ENCODE data around the gene NXNL1.
"Not testable (repeated sequence)": the region's sequence is repeated elsewhere in the genome, so short reads cannot be mapped to it uniquely, and the experiment has no call there.

The NXNL1 gene

DNA sequence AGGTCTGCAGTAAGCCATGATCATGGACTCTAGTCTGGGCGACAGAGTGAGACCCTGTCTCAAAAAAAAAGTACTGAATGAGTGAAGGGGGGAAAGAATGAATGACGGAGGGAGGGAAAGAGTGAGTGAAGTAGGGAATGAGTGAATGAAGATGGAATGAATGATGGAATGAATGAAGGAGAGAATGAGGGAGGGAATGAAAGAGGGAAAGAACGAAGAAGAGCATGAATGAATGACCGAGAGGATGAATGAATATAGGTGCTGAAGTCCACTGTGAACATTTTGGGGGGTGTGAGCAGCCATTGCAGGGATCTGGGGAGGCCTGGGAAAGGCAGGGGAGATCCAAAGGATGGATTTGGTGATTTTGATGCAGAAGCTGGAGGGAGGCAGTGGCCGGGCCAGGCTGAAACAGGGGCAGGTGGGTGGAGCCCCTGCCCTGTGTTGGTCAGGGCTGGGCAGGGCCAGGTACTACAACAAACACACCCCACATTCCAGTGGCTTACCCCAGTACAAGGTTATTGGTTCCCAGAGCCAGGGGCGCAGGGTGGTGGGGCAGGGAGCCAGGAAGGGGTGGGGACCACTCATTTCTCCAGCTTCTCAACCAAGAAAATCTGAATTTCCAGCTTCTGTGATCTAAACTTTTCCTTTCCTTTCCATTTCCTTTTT, 23.9 kb upstream of the NXNL1 start:
- no peak for DNase-seq

DNA sequence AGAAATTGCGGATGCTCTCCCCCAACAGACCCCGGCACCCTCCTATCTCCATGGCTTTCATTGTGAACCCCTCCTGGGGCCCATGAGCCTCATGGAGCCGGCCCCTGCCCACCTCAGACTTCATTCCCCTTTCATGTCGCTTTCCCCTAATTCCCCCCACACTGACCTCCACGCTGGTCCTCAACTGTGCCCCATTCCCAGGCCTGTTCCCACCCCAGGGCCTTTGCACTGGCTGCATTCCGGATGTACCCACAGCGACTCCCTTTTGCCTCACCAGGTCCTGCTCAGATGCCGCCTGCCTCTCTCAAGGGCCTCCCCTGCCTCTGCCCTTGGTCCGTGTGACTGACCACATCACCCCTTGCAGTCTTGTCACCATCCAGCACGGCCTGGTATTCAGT, 22.9 kb upstream of the NXNL1 start:
- DNase-seq: no peak

DNA sequence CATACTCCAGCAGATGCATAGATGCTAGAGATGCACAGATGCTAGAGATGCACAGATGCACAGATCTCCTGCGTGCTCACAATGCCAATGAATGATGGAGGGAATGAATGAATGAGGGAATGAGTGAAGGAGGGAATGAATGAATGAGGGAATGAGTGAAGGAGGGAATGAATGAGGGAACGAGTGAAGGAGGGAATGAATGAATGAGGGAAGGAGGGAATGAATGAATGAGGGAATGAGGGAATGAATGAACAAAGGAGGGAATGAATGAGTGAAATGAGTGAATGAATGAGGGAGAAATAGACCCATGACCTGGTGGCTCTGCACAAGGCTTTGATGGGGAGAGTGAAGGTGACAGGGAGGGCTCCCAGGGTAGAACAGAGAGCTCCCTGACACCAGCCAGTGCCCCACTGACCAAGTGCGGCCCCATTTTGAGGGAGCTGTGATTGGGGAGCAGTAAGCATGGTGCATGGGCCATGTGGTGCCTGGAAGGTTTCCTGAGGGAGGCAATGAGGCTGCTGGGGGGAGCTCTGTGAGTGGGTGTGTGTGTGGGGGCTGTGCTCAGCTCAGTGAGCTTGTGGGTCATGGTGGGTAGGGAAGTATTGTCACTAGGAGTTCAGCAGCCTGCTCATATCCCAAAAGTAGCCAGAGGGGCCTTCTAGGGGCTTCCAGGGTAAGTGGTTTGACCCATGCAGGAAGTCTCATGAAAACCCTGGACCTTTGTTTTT, 22.3 kb upstream of the NXNL1 start:
- DNase-seq: no peak

DNA sequence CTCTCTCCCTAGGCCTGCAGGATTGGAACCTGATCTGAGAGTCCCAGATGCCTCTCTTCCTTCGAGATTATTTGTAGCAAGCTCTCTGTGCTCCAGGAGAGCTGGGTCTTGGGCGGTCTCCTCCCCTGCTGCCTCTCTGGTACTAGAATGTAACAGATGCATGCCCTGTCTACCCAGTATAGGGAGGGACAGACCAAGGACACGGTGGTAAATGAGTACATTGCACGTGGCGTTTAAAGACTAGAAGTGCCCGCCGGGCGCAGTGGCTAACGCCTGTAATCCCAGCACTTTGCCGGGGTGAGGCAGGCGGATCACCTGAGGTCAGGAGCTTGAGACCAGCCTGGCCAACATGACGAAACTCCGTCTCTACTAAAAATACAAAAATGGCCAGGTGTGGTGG, 21.3 kb upstream of the NXNL1 start:
- DNase-seq: no peak

DNA sequence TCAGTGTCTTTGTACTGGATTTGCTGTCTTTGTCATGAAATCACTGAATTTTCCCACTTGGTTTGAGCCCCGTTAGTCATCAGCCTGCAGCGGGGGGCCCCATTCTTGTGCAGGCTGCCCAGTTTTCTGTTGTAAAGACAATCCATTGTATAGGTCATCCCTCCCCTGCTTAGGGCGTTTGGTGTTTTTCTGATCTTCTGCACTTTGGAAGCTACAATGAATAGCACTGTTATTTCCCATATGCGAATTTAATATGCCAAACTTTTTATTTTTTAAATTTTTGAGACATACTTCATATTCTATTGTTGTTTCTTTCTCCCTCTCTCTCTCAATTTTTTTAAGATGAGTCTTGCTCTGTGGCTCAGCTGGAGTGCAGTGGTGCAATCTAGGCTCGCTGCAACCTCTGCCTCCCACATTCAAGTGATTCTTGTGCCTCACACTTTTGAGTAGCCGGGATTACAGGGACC, 18.6 kb upstream of the NXNL1 start:
- DNase-seq: no peak

DNA sequence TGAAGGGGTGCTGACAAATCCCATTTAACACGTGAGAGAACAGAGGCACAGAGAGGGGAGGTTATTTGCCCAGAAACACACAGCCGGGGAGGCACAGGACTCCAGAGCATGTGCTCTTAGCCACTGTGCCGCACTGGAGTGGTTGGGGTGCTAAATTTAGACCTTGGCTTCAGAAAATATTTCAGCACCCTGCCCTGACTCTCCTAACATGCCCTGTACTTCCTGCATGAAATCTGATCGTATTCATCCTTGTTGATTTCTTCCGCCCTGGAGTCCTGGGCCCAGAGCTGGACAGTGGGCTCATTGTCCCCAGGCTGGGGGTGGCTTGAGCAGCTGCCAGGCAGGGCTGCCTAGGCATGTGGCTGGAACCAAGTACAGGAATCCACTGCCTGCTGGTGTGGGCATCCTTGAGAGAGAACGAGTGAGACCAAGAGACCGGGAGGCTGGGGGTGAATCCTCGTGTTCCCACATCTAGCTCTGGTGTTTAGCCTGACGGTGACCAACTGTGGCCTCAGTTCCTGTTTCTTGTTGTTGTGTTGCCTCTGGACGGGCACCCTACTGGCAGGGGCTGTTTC, 14.9 kb upstream of the NXNL1 start:
- DNase-seq: no peak

DNA sequence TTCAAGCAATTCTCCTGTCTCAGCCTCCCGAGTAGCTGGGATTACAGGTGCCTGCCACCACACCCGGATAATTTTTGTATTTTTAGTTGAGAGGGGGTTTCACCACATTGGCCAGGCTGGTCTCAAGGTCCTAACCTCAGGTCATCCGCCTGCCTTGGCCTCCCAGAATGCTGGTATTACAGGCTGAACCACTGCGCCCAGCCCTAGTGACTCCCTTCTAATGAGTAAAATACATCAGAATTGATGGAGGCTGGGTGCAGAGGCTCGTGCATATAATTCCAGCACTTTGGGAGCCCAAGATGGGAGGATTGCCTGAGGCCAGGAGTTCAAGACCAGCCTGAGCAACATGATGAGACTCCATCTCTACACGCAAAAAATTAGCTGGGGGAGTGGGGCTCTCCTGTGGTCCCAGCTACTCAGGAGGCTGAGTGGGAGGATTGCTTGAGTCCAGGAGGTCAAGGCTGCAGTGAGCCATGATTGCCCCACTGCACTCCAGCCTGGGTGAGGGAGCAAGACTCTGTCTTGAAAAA, 14.3 kb upstream of the NXNL1 start:
- not testable (repeated sequence) for DNase-seq

DNA sequence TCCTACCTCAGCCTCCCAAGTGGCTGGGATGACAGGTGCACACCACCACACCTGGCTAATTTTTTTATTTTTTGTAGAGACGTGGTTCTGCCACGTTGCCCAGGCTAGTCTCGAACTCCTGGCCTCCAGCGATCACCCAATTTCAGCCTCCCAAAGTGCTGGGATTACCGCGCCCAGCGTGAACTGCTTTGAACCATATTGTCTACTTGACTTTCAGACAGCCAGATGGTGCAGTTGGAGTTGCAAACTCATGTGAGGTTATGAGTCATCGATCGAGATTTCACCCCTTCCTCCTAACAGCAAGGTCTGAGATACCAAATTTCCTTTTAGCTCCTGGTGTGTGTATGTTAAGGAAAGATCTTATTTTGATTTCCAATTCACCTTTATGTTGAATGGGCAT, 12.3 kb upstream of the NXNL1 start:
- DNase-seq: peak; percentile 51

DNA sequence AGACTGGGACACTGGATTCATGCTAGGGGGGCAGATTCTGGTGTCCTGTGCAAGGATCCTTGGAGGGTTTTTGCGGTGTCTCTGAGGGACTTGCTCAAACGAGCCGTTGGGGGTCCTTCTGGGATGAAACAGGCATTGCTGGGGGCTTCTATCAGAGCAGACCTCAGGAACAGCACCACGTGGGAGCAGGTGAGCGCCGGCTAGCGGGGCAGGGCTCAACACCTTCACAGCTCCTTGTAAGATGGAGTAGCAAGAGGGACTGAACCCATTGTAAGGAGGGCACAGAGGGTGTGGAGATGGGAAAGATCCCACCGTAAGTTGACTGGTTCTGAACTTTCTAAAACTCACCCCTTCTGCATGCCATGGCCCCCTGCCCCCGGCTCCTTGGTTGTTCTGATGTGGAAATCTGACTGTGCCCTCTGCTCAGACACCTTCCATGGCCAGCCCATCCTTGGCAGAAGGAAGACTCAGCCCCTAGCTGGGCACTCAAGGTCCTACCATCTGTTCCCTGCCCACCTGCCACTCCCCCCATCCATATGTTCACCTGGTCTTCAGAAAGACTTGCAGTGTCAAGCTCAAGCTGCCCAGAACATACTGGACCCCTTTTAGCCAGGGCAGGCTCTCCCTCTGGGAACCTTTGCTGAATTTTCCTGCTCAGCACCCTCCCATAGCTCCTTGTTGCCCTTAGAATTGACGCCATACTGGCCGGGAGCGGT, 10.8 kb upstream of the NXNL1 start:
- no peak for DNase-seq

DNA sequence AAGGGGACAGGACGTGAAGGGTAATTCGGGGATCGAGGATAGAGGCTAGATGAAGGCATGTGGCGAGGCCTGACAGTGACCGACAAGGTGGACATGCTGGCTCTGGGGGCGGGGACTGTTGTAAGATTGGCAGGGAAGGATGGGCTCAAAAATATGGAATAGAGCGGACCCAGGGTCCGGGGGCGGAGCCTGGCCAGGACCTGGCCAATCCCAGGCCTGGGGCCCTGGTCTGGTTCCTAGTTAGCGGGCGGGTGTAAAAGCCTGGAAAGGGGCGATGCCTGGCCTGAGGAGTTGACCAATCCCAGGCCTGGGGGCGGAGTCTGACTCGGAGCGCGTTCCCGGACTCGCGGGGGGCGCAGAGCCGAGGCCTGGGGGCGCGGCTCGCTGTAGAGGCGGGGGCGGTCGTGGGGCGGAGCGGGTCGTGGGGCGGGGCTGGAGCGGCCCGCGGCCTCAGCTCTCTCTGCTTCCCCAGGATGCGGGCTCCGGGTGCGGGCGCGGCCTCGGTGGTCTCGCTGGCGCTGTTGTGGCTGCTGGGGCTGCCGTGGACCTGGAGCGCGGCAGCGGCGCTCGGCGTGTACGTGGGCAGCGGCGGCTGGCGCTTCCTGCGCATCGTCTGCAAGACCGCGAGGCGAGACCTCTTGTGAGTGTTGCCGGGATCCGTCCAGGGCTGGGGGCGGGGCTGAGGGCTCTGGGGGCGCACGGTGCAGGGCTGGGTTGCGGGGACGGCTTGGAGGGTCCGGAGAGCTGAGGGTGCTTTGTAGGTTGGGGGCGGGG, 9.5 kb upstream of the NXNL1 start, which contains the start of gene SLC27A1:
SLC27A1 (plus strand) TSS at position 457 of the 774 bp plus-strand sequence; CDS start at position 474, 17 bp downstream.
- peak; percentile 98 for DNase-seq

DNA sequence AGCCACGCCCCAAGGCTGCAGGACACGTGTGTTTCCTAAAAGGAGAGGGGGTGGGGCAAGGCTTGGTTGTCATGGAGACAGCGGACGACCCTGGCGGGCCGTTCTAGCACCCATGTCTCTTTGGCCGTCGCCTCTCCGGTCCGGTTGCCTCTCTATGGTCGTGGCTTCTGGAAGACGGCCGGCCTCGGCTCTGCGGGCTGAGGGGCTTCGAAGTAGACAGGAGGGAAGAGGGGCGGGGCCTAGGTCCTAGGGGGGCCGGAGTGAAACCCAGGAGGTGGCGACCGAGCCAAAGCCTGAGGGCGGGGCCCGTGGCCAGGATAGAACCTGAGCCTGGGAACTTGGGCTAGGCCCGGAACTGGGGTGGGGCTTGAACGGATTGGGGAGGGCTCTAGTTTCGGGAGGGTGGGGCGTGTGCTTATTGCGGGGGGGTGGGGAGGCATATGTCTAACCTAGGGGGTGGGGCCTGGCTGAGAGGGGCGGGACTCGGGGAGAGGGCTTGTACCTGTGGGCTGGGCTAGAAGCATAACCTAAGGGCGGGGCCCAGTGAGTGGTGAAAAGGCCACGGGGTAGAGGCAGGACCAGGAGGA, 8.8 kb upstream of the NXNL1 start:
- DNase-seq: peak; percentile 94

DNA sequence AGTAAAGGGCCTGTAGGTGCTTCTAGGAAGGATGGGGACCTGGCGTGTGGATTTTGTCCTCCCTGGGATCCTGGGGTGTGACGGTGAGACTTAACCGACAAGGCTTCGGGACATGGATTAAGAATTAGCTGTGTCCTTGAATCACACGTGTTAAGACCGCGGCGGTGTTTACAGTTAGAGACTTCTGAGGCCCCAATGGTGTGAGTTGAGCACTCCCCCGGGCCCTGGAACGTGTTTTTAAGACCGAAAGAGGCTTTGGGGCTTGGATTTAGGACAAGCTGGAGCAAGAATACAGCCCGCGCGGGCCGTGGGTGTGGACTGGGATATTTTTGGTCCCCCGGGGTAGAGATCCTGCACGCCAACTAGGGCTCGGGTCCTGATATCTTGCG, 8.4 kb upstream of the NXNL1 start:
- no peak for DNase-seq

DNA sequence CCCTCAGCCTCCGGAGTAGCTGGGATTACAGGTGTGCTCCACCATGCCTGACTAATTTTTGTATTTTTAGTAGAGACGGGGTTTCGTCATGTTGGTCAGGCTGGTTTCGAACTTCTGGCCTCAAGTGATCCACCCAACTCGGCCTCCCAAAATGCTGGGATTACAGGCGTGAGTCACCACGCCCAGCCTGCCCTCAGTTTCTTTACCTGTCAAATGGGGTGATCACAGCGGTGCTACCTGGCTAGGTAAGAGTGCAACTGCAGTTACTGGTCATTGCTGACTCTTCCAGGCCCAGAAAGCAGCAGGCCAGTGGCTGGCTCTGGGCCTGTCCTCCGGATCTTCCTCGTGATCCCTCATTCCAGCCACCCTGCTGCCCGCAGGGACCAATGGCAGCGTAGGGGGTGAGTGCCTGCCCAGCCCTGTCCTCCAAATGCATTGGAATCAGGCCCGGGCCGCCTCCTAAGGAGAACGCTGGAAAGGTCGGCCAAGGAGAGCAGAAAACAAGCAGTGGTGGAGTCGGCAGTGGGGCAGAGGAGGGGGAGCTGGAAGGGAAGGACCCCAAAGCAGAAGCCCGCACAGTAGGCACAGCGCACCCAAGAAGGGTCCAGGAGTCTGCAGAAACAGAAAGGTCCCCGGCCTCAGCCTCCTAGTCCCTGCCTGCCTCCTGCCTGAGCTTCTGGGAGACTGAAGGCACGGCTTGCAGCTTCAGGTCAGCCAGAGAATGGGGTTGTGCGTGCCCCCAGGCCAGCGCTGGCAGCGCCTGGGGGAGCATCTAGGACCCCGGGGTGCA, 7.8 kb upstream of the NXNL1 start:
- DNase-seq: no peak

DNA sequence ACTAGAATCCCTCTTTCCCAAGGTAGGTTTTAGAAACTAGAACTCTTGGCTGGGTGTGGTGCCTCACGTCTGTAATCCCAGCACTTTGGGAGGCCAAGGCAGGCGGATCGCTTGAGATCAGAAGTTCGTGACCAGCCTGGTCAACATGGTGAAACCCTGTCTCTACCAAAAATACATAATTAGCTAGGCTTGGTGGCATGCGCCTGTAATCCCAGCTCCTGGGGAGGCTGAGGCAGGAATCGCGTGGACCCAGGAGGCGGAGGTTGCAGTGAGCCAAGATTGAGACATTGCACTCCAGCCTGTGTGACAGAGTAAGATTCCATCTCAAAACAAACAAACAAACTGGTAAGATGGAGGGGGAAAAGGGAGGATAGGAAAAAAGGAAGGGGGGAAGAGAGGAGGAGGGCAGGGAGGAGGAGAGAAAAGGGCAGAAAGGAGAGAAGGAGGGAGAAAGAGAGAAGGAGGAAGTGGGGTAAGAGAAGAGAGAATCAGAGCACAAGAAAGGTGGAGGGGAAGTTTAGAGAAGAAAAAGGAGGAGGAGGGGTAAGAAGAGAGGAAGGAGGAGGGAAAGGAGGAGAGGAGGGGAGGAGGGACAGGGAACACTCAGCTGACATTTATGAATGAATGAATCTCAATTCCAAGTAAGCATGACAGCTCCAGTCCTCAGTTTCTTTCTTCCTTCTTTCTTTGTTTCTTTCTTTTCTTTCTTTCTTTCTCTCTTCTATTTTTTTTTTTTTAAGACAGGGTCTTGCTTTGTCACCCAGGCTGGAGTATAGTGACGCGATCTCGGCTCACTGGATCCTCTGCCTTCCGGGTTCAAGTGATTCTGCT, 7.0 kb upstream of the NXNL1 start:
- no peak for DNase-seq

DNA sequence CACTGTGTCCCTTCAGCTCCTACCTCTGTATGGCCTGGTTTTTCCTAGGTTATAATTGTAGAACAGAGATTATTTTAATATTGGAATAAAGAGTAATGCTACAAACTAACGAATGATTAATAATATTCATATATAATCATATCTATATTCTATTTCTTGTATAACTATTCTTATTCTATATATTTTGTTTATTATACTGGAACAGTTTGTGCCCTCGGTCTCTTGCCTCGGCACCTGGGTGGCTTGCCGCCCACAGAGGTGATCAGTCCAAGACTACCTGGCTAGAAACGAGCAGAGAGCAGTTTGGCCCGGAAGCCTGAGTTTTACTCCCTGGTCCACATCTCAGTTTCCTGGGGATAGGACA, 5.7 kb upstream of the NXNL1 start:
- no peak for DNase-seq

DNA sequence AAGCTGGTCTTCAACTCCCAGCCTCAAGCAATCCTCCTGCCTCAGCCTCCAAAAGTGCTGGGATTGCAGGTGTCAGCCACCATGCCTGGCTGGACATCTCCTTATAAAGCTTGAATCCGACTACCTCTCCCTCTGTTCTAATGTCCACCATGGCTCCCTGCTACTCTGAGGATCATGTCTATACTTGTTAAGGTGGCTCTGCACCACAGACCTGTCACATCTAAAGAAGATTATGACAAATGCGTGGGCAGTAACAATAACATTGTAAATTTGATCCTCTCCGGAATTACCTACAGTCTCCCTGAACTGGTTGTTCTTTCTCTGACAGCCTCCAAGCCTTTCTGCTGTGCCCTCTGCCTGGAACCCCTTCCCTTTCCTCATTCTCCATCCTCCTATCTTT, 1.8 kb downstream of the NXNL1 start:
- no peak for DNase-seq

DNA sequence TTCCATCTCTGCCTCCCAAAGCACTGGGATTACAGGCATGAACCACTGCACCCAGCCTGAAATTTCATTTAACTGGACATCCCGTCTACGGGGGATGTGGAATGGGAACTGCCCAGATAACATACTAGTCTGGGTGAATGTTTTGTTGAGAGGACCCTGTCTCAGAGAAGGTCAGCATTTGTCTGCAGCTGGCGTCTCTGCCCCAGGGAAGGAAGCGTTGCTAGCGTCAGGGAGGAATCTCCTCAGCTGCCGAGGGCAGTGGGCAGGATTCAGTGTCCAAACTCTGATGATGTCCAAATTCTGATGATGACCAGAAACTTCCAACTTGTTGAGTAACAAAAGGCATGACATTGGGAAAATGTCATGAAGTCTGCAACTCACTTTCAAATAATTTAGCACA, 3.1 kb downstream of the NXNL1 start:
- DNase-seq: no peak

DNA sequence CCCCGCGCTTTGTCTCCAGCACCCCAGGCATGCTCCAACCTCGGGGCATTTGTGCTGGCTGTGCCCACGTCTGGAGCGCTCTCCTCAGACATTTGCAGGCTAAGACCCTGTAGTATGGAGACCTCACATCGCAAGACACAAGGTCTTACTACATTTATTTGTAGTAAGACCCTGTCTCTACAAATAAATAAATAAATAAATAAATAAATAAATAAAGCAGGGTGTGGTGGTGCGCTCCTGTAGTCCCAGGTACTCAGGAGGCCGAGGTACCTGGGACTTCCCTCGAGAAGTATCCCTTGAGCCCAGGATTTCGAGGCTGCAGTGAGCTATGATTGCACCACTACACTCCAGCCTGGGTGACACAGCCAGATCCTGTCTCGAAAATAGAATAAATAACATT, 4.6 kb downstream of the NXNL1 start:
- DNase-seq: no peak

DNA sequence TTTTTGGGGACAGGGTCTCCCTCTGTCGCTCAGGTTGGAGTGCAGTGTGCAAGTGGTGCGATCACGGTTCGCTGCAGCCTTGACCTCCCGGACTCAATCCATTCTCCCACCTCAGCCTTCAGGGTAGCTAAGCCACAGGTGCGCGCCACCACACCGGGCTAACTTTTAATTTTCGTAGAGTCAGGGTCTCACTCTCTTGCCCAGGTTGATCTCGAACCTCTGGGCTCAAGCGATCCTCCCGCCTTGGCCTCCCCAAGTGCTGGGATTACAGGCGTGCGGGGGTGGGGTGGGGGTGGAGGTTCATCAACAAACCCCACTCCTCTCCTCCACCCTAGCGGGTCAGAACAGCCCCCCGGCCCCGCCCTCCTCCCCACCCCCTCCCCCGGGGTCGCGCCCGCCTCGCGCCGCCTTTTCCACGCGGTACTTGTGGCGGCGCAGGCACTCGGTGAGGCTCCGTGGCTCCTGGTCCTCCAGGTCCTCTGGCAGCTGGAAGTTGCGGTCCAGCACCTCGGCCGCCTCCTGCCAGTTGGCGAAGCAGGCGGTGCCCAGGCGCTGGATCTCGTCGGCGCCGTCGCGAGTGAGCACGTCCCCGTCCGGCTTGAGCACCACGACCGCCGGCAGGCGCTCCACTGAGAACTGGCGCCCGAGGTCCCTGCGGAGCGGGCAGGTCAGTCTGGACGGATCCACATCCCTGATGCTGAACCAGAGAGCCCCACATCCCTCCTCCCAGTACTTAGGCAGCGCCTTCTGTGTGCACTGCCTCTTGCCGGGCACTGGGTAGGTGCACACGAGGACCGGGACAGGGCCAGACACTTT, 5.2 kb downstream of the NXNL1 start:
- DNase-seq: no peak
